Epidermal melanocyte (primary cell): ENCODE data around the gene ASIC4.

Experiments used
- DNase-seq: peaks from one replicate; pipeline ENCODE4 v3.0.0; 2011; ENCODE audit warnings: low spot score; ENCODE audit not compliant: insufficient read length

Gene ASIC4

GRCh38 chr2:219531639-219532377 lies 17.5 kb downstream of the ASIC4 start:
- no peak for DNase-seq

GRCh38 chr2:219532378-219532649 lies 18.0 kb downstream of the ASIC4 start:
- no peak for DNase-seq

GRCh38 chr2:219533930-219534661 lies 19.8 kb downstream of the ASIC4 start:
- no peak for DNase-seq

GRCh38 chr2:219536425-219536824 lies 22.1 kb downstream of the ASIC4 start:
- DNase-seq = no peak

- DNase-seq = no peak
Measured at GRCh38 chr2:219536967-219537366, 22.7 kb downstream of the ASIC4 start.

GRCh38 chr2:219537657-219538488 lies 23.6 kb downstream of the ASIC4 start:
- DNase-seq = peak; percentile 73

GRCh38 chr2:219538504-219538951 lies 24.2 kb downstream of the ASIC4 start:
- peak; percentile 93 for DNase-seq

GRCh38 chr2:219538956-219539788 lies 24.9 kb downstream of the ASIC4 start:
- DNase-seq = no peak

- no peak for DNase-seq
Measured at GRCh38 chr2:219539926-219540678, 25.8 kb downstream of the ASIC4 start.

- no peak for DNase-seq
Measured at GRCh38 chr2:219540784-219541504, 26.7 kb downstream of the ASIC4 start.

- no peak for DNase-seq
Measured at GRCh38 chr2:219541611-219542180, 27.4 kb downstream of the ASIC4 start.

- no peak for DNase-seq
Measured at GRCh38 chr2:219542931-219543595, 28.8 kb downstream of the ASIC4 start.

GRCh38 chr2:219543596-219544358 lies 29.5 kb downstream of the ASIC4 start, which contains the start of the genes CHPF and TMEM198:
TSS of gene CHPF (minus strand) at chr2:219543809. CDS start at chr2:219543538, 271 bp downstream.
TSS of gene TMEM198 (plus strand) at chr2:219544028. CDS start at chr2:219544728, 700 bp downstream.
- peak; percentile 99 for DNase-seq

- DNase-seq = no peak
Measured at GRCh38 chr2:219544567-219544966, 30.3 kb downstream of the ASIC4 start.

- no peak for DNase-seq
Measured at GRCh38 chr2:219545295-219545942, 31.1 kb downstream of the ASIC4 start.

- DNase-seq = no peak
Measured at GRCh38 chr2:219545943-219546352, 31.7 kb downstream of the ASIC4 start.

- DNase-seq = no peak
Measured at GRCh38 chr2:219547621-219548020, 33.3 kb downstream of the ASIC4 start.
